HepG2 (cell line): ENCODE data around the gene APOL4. TPM values are rescaled to one million over a fixed set of nuclear protein-coding genes. Genes with fewer than 3 reads are reported as not detected.

Source experiments
- ATAC-seq: fragments of 200-7000 bp; cut with Tn5 transposase; 3 replicates; pipeline ENCODE4 v1.9.1; 2020; ENCODE audit warnings: mild to moderate bottlenecking, moderate library complexity
- BruUV-seq: library from RNA; stranded (reverse); fragments of 400-500 nt; replicated peaks from 2 replicates; lab custom pipeline; 2021; lab: Mats Ljungman, UMichigan
- CTCF ChIA-PET: fragments of 300-600 bp; formaldehyde crosslinking; extraction: SDS; loops from one replicate; lab custom pipeline; 2021; ENCODE audit warnings: low total read pairs, inconsistent platforms, low intra/inter-chr PET ratio; lab: Yijun Ruan, JAX
- POLR2A ChIA-PET: fragments of 350-600 bp; sonication (Branson Sonifier 250); formaldehyde crosslinking; loops from one replicate; lab custom pipeline; 2020; ENCODE audit warnings: antibody characterized with exemption, inconsistent platforms; lab: Yijun Ruan, JAX
- DNase-seq: peaks from one replicate; pipeline ENCODE4 v3.0.0-alpha.2; 2015; ENCODE audit warnings: low spot score
- FAIRE-seq: peaks from 3 replicates; lab custom pipeline; 2011; peaks lifted over from hg19 to GRCh38; lab: Jason Lieb, UNC
- H2AFZ ChIP-seq: one replicate; pipeline ENCODE4 v1.6.1; 2011; ENCODE audit warnings: low read length, inconsistent platforms
- H3K27ac ChIP-seq: fragments of 300-600 bp; 3 replicates; pipeline ENCODE4 v1.8.0; 2011; ENCODE audit warnings: mixed run types, mild to moderate bottlenecking, mixed read lengths, low read length, inconsistent platforms; ENCODE audit not compliant: insufficient read depth; ENCODE audit errors: extremely low read length
- H3K27me3 ChIP-seq, 2 experiments: fragments of 200-600 bp in 1 of 2; 2 replicates in 1 of 2; 3 replicates in 1 of 2; pipeline versions ENCODE4 v1.6.0 to v1.8.0; 2011; ENCODE audit warnings: low read length in 2 of 2, mild to moderate bottlenecking in 2 of 2, moderate library complexity in 2 of 2, inconsistent platforms in 1 of 2; ENCODE audit not compliant: insufficient read depth in 2 of 2, control insufficient read depth in 1 of 2
- H3K36me3 ChIP-seq, 2 experiments: fragments of 200-600 bp in 1 of 2; replicated peaks in 1 of 2; 2 replicates in 1 of 2; 3 replicates in 1 of 2; pipeline versions ENCODE4 v1.5.1 to v1.8.0; 2011; ENCODE audit warnings: low read length in 2 of 2, inconsistent platforms in 1 of 2; ENCODE audit not compliant: insufficient read depth in 2 of 2, control insufficient read depth in 1 of 2
- H3K4me1 ChIP-seq: 2 replicates; pipeline ENCODE4 v1.5.1; 2012; ENCODE audit warnings: low read length, inconsistent platforms; ENCODE audit not compliant: insufficient read depth
- H3K4me2 ChIP-seq: 2 replicates; pipeline ENCODE4 v1.6.0; 2011; ENCODE audit warnings: low read depth, low read length, inconsistent platforms
- H3K4me3 ChIP-seq, 3 experiments: fragments of 200-600 bp in 1 of 3; sonication (generic), shearing (Covaris generic) in 1 of 3; replicated peaks in 1 of 3; 2 replicates each; pipeline ENCODE4 v1.5.1; 2011 to 2016; ENCODE audit warnings: low read length in 3 of 3, inconsistent platforms in 2 of 3, low read depth in 2 of 3, mild to moderate bottlenecking in 2 of 3, control low read depth in 1 of 3, mixed read lengths in 1 of 3; ENCODE audit not compliant: insufficient read depth in 1 of 3
- H3K79me2 ChIP-seq: one replicate; pipeline ENCODE4 v1.6.1; 2011; ENCODE audit warnings: low read length, inconsistent platforms; ENCODE audit not compliant: insufficient read depth
- H3K9ac ChIP-seq: 2 replicates; pipeline ENCODE4 v1.6.0; 2011; ENCODE audit warnings: mild to moderate bottlenecking, low read depth, low read length, inconsistent platforms; ENCODE audit not compliant: insufficient read depth
- H3K9me3 ChIP-seq: 2 replicates; pipeline ENCODE4 v1.5.1; 2012; ENCODE audit warnings: mild to moderate bottlenecking, low read length
- H4K20me1 ChIP-seq: 2 replicates; pipeline ENCODE4 v1.6.0; 2011; ENCODE audit warnings: inconsistent platforms, mild to moderate bottlenecking, low read length, moderate library complexity; ENCODE audit not compliant: insufficient read depth
- EEA1 ChIP-seq: sonication (generic); formaldehyde crosslinking; IDR thresholded peaks from 2 replicates; pipeline ENCODE4 v1.5.1; 2020; ENCODE audit warnings: mild to moderate bottlenecking, missing genetic modification reagents, borderline replicate concordance
- FOXK1 ChIP-seq: sonication (generic); formaldehyde crosslinking; IDR thresholded peaks from 2 replicates; pipeline ENCODE4 v1.4.0; 2020; ENCODE audit warnings: low read depth, missing genetic modification reagents, borderline replicate concordance
- GFI1 ChIP-seq: sonication (generic); formaldehyde crosslinking; IDR thresholded peaks from 2 replicates; pipeline ENCODE4 v1.5.0; 2020; ENCODE audit warnings: missing genetic modification reagents, mild to moderate bottlenecking, borderline replicate concordance
- KLF6 ChIP-seq: IDR thresholded peaks from 2 replicates; pipeline ENCODE4 v1.8.0; 2016; ENCODE audit warnings: missing biosample characterization, missing genetic modification reagents
- MED8 ChIP-seq: sonication (generic); formaldehyde crosslinking; IDR thresholded peaks from 2 replicates; pipeline ENCODE4 v1.8.1; 2023; ENCODE audit warnings: mild to moderate bottlenecking, missing genetic modification reagents; ENCODE audit not compliant: insufficient replicate concordance
- RFX3 ChIP-seq: IDR thresholded peaks from 2 replicates; pipeline ENCODE4 v1.6.1; 2016; ENCODE audit warnings: missing biosample characterization, missing genetic modification reagents
- YEATS4 ChIP-seq: sonication (generic); formaldehyde crosslinking; IDR thresholded peaks from 2 replicates; pipeline ENCODE4 v1.4.0; 2020; ENCODE audit warnings: missing genetic modification reagents, borderline replicate concordance
- ZFY ChIP-seq: sonication (generic); formaldehyde crosslinking; IDR thresholded peaks from 2 replicates; pipeline ENCODE4 v1.4.0; 2020; ENCODE audit warnings: missing genetic modification reagents
- ZNF383 ChIP-seq: sonication (generic); formaldehyde crosslinking; IDR thresholded peaks from 2 replicates; pipeline ENCODE4 v1.4.0; 2020; ENCODE audit warnings: missing genetic modification reagents, mild to moderate bottlenecking, borderline replicate concordance
- ZNF547 ChIP-seq: sonication (generic); formaldehyde crosslinking; IDR thresholded peaks from 2 replicates; pipeline ENCODE4 v1.5.1; 2020; ENCODE audit warnings: mild to moderate bottlenecking, missing genetic modification reagents
- ZSCAN31 ChIP-seq: sonication (generic); formaldehyde crosslinking; IDR thresholded peaks from 2 replicates; pipeline ENCODE4 v1.5.0; 2020; ENCODE audit warnings: low read depth, mild to moderate bottlenecking, missing genetic modification reagents
- WGBS: methylation state at CpG from one replicate; pipeline ENCODE4 v1.1.6; 2017; ENCODE audit warnings: low lambda C conversion rate; 5-methylcytosine and 5-hydroxymethylcytosine counted together
- in situ Hi-C: cut with HindIII; loops from 2 replicates; pipeline ENCODE4 v1.10.0; 2017; ENCODE audit warnings: low pct_unique_long_range_greater_than_20kb; ENCODE audit not compliant: extremely low pct_ligation_motif_present
- intact Hi-C: fragments of 100-400 bp; cut with micrococcal nuclease; formaldehyde crosslinking; loops from one replicate; pipeline ENCODE4 v1.10.0; 2022; ENCODE audit not compliant: unreplicated experiment
- polyA plus RNA-seq, 8 experiments: library from polyadenylated mRNA; depleted of rRNA in 3 of 8; stranded (reverse) in 7 of 8; unstranded in 1 of 8; fragments of >200 nt; fragmentation: Illumina TruSeq in 4 of 8; extraction: Trizol in 4 of 8; gene quantifications; 2 replicates each; pipeline versions ENCODE4 v1.2.1 to v1.2.3, GENCODE V29; 2011 to 2016; ENCODE audit warnings: low read depth in 4 of 8, missing spikeins in 1 of 8, mixed read lengths in 1 of 8; ENCODE audit not compliant: insufficient read depth in 1 of 8
- total RNA-seq, 5 experiments: library from RNA; depleted of rRNA; stranded (reverse); fragments of >200 nt; fragmentation: Illumina TruSeq; extraction: Trizol; gene quantifications; 2 replicates each; pipeline ENCODE4 v1.2.3, GENCODE V29; 2016; ENCODE audit warnings: low read depth in 1 of 5
- TF ChIP-seq, protein P1 (sequence below): IDR thresholded peaks from 2 replicates; pipeline ENCODE4 v1.6.1; 2016; ENCODE audit warnings: low read depth
- TF ChIP-seq, protein P2 (sequence below): sonication (generic); formaldehyde crosslinking; IDR thresholded peaks from 2 replicates; pipeline ENCODE4 v1.5.1; 2020; ENCODE audit warnings: missing genetic modification reagents, mild to moderate bottlenecking, borderline replicate concordance
- TF ChIP-seq, protein P3 (sequence below): sonication (generic); formaldehyde crosslinking; IDR thresholded peaks from 2 replicates; pipeline ENCODE4 v1.5.1; 2020; ENCODE audit warnings: missing genetic modification reagents, mild to moderate bottlenecking, borderline replicate concordance

APOL4 gene
- total and polyA plus RNA-seq, 2 of the 13 experiments (the other 11 are each of a cell fraction or from before 2014, with no cell fraction given), result 0.77 to 2.8 TPM

DNA sequence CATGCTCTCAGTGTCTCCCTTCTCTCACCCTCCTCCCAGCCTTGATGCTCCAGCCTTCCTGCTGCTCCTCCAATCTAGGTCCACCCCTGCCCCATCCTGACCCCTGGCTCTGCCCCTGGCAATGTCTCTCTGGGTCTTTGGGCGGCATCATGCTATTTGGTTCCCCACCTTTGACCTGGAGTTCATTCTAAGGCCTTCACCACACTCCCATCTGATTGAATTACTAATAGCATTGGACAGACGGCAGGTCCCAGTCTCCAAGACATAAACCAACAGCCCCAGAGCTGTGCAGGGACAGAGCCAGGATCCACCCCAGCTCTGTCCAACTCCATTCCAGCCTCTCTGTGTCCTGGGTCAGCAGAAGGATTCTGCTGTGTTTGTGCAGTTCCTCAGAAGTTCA, 7.2 kb downstream of the APOL4 start:
- Histone ChIP-seq H3K27me3 (no peaks in the 10 kb centered on the region), H3K27ac (no peak overlapping the region), H3K36me3 (no peaks in the 10 kb centered on the region), H3K9ac (no peak overlapping the region), H3K79me2 (no peaks in the 10 kb centered on the region), H4K20me1 (no peaks in the 10 kb centered on the region), H3K4me1 (peaks cover 30% of the 10 kb centered on the region), H3K4me3 (no peak overlapping the region), H2AFZ (no peak overlapping the region), H3K9me3 (no peaks in the 10 kb centered on the region), H3K4me2 (no peak overlapping the region)
- DNase-seq (no peak), FAIRE-seq (no peak), ATAC-seq (no peak)
- intact Hi-C loops (loop anchor here (2.0 kb wide), 1 partner anchor 92 kb away; no protein-coding TSS in a partner anchor), in situ Hi-C loops (no loop called here)
- no TSS peak for BruUV-seq
- CTCF ChIA-PET, result interaction anchor here (1.4 to 3.1 kb wide), 3 partner anchors 27 to 92 kb away, joined by 4 to 22 read pairs (median 14); partner anchors contain the start of gene APOL2
- WGBS, result 66% methylated on average over 2 of the region's 2 CpGs
- POLR2A ChIA-PET, result no interaction called here
- TF ChIP-seq ZNF547 (CRISPR knock-in tag) (no peak), RFX3 (CRISPR knock-in tag) (no peak), MED8 (CRISPR knock-in tag) (no peak)
- TF ChIP-seq, protein P1, sequence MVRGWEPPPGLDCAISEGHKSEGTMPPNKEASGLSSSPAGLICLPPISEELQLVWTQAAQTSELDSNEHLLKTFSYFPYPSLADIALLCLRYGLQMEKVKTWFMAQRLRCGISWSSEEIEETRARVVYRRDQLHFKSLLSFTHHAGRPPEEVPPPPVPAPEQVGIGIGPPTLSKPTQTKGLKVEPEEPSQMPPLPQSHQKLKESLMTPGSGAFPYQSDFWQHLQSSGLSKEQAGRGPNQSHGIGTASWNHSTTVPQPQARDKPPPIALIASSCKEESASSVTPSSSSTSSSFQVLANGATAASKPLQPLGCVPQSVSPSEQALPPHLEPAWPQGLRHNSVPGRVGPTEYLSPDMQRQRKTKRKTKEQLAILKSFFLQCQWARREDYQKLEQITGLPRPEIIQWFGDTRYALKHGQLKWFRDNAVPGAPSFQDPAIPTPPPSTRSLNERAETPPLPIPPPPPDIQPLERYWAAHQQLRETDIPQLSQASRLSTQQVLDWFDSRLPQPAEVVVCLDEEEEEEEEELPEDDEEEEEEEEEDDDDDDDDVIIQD (CRISPR knock-in tag), result no peak

DNA sequence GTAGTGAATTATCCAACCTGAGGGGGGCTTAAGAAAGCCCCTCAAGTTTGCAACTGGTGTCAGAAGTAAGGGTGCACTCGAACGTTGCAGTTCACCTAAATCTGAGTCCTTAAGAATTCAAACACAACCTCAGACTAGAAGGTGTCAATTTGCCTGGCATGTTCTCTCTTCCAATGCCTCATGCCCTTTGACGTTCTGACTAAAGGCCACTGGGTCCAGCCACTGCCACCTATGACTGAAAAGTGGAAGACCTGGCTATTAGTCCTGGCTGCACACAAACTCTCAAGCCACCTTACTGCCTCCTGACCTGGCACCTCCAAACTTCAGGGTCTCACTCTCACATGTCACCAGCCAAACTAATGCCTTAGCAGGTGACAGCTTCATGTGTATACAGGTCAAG, 8.0 kb downstream of the APOL4 start:
- no peak overlapping the region for H3K4me3 ChIP-seq
- no peaks in the 10 kb centered on the region for H3K27me3 ChIP-seq
- POLR2A ChIA-PET, result no interaction called here
- BruUV-seq, result no TSS peak
- ATAC-seq (no peak), DNase-seq (no peak), FAIRE-seq (no peak)
- no peaks in the 10 kb centered on the region for H3K79me2 ChIP-seq
- WGBS, result 28% methylated on average over 3 of the region's 3 CpGs
- CTCF ChIA-PET, result interaction anchor here (2.5 to 3.1 kb wide), 2 partner anchors 28 to 93 kb away, joined by 14 to 22 read pairs; no protein-coding TSS in a partner anchor
- no peak overlapping the region for H2AFZ ChIP-seq
- no peaks in the 10 kb centered on the region for H3K36me3 ChIP-seq
- H3K9ac ChIP-seq, result no peak overlapping the region
- H4K20me1 ChIP-seq, result no peaks in the 10 kb centered on the region
- intact Hi-C loops, result no loop called here
- peaks cover 24% of the 10 kb centered on the region for H3K4me1 ChIP-seq
- no peak overlapping the region for H3K4me2 ChIP-seq
- in situ Hi-C loops, result no loop called here
- H3K27ac ChIP-seq, result no peak overlapping the region
- no peaks in the 10 kb centered on the region for H3K9me3 ChIP-seq
- TF ChIP-seq GFI1, result no peak
- no peak for TF ChIP-seq ZSCAN31 (CRISPR knock-in tag)
- TF ChIP-seq, protein P2, sequence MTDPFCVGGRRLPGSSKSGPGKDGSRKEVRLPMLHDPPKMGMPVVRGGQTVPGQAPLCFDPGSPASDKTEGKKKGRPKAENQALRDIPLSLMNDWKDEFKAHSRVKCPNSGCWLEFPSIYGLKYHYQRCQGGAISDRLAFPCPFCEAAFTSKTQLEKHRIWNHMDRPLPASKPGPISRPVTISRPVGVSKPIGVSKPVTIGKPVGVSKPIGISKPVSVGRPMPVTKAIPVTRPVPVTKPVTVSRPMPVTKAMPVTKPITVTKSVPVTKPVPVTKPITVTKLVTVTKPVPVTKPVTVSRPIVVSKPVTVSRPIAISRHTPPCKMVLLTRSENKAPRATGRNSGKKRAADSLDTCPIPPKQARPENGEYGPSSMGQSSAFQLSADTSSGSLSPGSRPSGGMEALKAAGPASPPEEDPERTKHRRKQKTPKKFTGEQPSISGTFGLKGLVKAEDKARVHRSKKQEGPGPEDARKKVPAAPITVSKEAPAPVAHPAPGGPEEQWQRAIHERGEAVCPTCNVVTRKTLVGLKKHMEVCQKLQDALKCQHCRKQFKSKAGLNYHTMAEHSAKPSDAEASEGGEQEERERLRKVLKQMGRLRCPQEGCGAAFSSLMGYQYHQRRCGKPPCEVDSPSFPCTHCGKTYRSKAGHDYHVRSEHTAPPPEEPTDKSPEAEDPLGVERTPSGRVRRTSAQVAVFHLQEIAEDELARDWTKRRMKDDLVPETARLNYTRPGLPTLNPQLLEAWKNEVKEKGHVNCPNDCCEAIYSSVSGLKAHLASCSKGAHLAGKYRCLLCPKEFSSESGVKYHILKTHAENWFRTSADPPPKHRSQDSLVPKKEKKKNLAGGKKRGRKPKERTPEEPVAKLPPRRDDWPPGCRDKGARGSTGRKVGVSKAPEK (CRISPR knock-in tag), result no peak
- TF ChIP-seq YEATS4 (CRISPR knock-in tag), result no peak
- TF ChIP-seq ZFY (CRISPR knock-in tag), result no peak
- no peak for TF ChIP-seq FOXK1
- no peak for TF ChIP-seq ZNF383 (CRISPR knock-in tag)
- no peak for TF ChIP-seq KLF6 (CRISPR knock-in tag)
- no peak for TF ChIP-seq EEA1 (CRISPR knock-in tag)
- TF ChIP-seq, protein P3, sequence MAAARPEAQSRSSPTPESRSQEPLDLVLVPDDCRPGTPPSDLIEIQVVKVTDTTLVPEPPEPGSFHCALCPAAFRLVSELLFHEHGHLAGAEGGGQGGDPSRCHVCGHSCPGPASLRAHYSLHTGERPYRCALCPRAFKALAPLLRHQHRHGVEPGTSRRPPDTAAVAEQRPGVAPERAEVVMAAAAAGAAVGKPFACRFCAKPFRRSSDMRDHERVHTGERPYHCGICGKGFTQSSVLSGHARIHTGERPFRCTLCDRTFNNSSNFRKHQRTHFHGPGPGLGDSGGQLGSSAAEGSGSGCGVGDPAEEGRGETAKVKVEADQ (CRISPR knock-in tag), result no peak
